Osteoblast (primary cell): ENCODE data around the gene MYO18B. TPM values are rescaled to one million over a fixed set of nuclear protein-coding genes. Genes with fewer than 3 reads are reported as not detected.

Source experiments
- DNase-seq: peaks from one replicate; pipeline ENCODE4 v3.0.0; 2011; ENCODE audit warnings: low spot score, mixed read lengths; ENCODE audit not compliant: insufficient read length; ENCODE audit errors: missing footprints
- H2AFZ ChIP-seq: 2 replicates; pipeline ENCODE4 v1.6.0; 2011; ENCODE audit warnings: mild to moderate bottlenecking, low read length
- H3K27ac ChIP-seq: 2 replicates; pipeline ENCODE4 v1.5.1; 2011; ENCODE audit warnings: mild to moderate bottlenecking, low read depth, low read length, moderate library complexity
- H3K27me3 ChIP-seq: 2 replicates; pipeline ENCODE4 v1.6.0; 2012; ENCODE audit warnings: mild to moderate bottlenecking, control low read depth, inconsistent platforms, low read length, moderate library complexity; ENCODE audit not compliant: insufficient read depth
- H3K36me3 ChIP-seq: 2 replicates; pipeline ENCODE4 v1.5.1; 2011; ENCODE audit warnings: mild to moderate bottlenecking, low read length, control low read depth, moderate library complexity; ENCODE audit not compliant: insufficient read depth
- H3K4me1 ChIP-seq: 2 replicates; pipeline ENCODE4 v1.5.1; 2011; ENCODE audit warnings: mild to moderate bottlenecking, low read length, control low read depth, moderate library complexity; ENCODE audit not compliant: insufficient read depth
- H3K4me2 ChIP-seq: 2 replicates; pipeline ENCODE4 v1.6.0; 2011; ENCODE audit warnings: mild to moderate bottlenecking, low read length; ENCODE audit not compliant: insufficient read depth
- H3K4me3 ChIP-seq: fragments of 200-600 bp; sonication (generic); 3 replicates; pipeline ENCODE4 v1.5.1; 2012; ENCODE audit warnings: mild to moderate bottlenecking, low read length, inconsistent platforms; ENCODE audit not compliant: insufficient read depth
- H3K79me2 ChIP-seq: 2 replicates; pipeline ENCODE4 v1.6.0; 2012; ENCODE audit warnings: mild to moderate bottlenecking, low read length, control low read depth, inconsistent platforms; ENCODE audit not compliant: insufficient read depth
- H3K9me3 ChIP-seq: 2 replicates; pipeline ENCODE4 v1.5.1; 2011; ENCODE audit warnings: low read depth, low read length, control low read depth
- H4K20me1 ChIP-seq: 2 replicates; pipeline ENCODE4 v1.6.0; 2012; ENCODE audit warnings: mild to moderate bottlenecking, low read length, control low read depth; ENCODE audit not compliant: insufficient read depth
- CTCF ChIP-seq: IDR thresholded peaks from 2 replicates; pipeline ENCODE4 v1.5.1; 2011; ENCODE audit warnings: mild to moderate bottlenecking, low read depth, low read length, moderate library complexity; ENCODE audit errors: extremely low read depth
- total RNA-seq: library from RNA; depleted of rRNA; stranded (reverse); fragments of >200 nt; gene quantifications from 2 replicates; pipeline ENCODE4 v1.2.3, GENCODE V29; 2012

Gene MYO18B
- total RNA-seq, 1 donor, result under 0.01 TPM

- Histone ChIP-seq H3K4me1 (no peaks in the 10 kb centered on the region), H3K4me3 (no peak overlapping the region), H3K27ac (no peak overlapping the region), H3K36me3 (no peaks in the 10 kb centered on the region), H3K4me2 (no peak overlapping the region), H3K9me3 (no peaks in the 10 kb centered on the region), H2AFZ (no peak overlapping the region), H3K27me3 (no peaks in the 10 kb centered on the region), H3K79me2 (no peaks in the 10 kb centered on the region), H4K20me1 (no peaks in the 10 kb centered on the region)
- DNase-seq, result no peak
- TF ChIP-seq CTCF, result no peak
Measured at GRCh38 chr22:26017932-26018331, 275.9 kb downstream of the MYO18B start.

- TF ChIP-seq CTCF, result no peak
- H3K27me3 ChIP-seq, result no peaks in the 10 kb centered on the region
Measured at GRCh38 chr22:26019596-26019995, 277.6 kb downstream of the MYO18B start.

GRCh38 chr22:26021516-26021915, 279.5 kb downstream of the MYO18B start:
- H3K27ac ChIP-seq, result no peak overlapping the region
- no peaks in the 10 kb centered on the region for H3K27me3 ChIP-seq
- no peak overlapping the region for H3K4me3 ChIP-seq
- H3K9me3 ChIP-seq, result no peaks in the 10 kb centered on the region
- TF ChIP-seq CTCF, result no peak
- H3K36me3 ChIP-seq, result no peaks in the 10 kb centered on the region
- H3K79me2 ChIP-seq, result no peaks in the 10 kb centered on the region
- H3K4me1 ChIP-seq, result no peaks in the 10 kb centered on the region
- DNase-seq, result no peak
- H3K4me2 ChIP-seq, result no peak overlapping the region
- H2AFZ ChIP-seq, result no peak overlapping the region
- no peaks in the 10 kb centered on the region for H4K20me1 ChIP-seq

More at GRCh38 chr22:26019596-26019995, 277.6 kb downstream of the MYO18B start:
- Histone ChIP-seq H3K4me1 (no peaks in the 10 kb centered on the region), H3K36me3 (no peaks in the 10 kb centered on the region), H3K79me2 (no peaks in the 10 kb centered on the region), H3K27ac (no peak overlapping the region), H3K4me2 (no peak overlapping the region), H3K4me3 (no peak overlapping the region), H3K9me3 (no peaks in the 10 kb centered on the region), H2AFZ (no peak overlapping the region), H4K20me1 (no peaks in the 10 kb centered on the region)
- DNase-seq, result no peak

- TF ChIP-seq CTCF, result no peak
- Histone ChIP-seq H2AFZ (no peak overlapping the region), H4K20me1 (no peaks in the 10 kb centered on the region), H3K4me1 (no peaks in the 10 kb centered on the region), H3K27ac (no peak overlapping the region), H3K4me3 (no peak overlapping the region), H3K4me2 (no peak overlapping the region), H3K79me2 (no peaks in the 10 kb centered on the region), H3K36me3 (no peaks in the 10 kb centered on the region), H3K27me3 (no peaks in the 10 kb centered on the region), H3K9me3 (no peaks in the 10 kb centered on the region)
- no peak for DNase-seq
Measured at GRCh38 chr22:26023104-26023775, 281.3 kb downstream of the MYO18B start.
